OCI-LY1 (cell line): Measurements from ENCODE around the gene SHROOM4.

Experiments used
- EZH2 ChIP-seq: fragments of 200-600 bp; sonication (generic), shearing (Covaris generic); IDR thresholded peaks from 2 replicates; pipeline ENCODE4 v1.8.0; 2017; ENCODE audit warnings: borderline replicate concordance, mixed run types, mild to moderate bottlenecking, antibody characterized with exemption, low read length, moderate library complexity, mixed read lengths
- TF ChIP-seq, protein P1 (sequence below): fragments of 200-600 bp; sonication (generic), shearing (Covaris generic); IDR thresholded peaks from 2 replicates; pipeline ENCODE4 v1.5.1; 2017; ENCODE audit warnings: mild to moderate bottlenecking, antibody characterized with exemption, low read length, moderate library complexity, mixed read lengths

- TF ChIP-seq, protein P1, sequence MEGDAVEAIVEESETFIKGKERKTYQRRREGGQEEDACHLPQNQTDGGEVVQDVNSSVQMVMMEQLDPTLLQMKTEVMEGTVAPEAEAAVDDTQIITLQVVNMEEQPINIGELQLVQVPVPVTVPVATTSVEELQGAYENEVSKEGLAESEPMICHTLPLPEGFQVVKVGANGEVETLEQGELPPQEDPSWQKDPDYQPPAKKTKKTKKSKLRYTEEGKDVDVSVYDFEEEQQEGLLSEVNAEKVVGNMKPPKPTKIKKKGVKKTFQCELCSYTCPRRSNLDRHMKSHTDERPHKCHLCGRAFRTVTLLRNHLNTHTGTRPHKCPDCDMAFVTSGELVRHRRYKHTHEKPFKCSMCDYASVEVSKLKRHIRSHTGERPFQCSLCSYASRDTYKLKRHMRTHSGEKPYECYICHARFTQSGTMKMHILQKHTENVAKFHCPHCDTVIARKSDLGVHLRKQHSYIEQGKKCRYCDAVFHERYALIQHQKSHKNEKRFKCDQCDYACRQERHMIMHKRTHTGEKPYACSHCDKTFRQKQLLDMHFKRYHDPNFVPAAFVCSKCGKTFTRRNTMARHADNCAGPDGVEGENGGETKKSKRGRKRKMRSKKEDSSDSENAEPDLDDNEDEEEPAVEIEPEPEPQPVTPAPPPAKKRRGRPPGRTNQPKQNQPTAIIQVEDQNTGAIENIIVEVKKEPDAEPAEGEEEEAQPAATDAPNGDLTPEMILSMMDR, result no peak
- no peak for TF ChIP-seq EZH2
Measured at GRCh38 chrX:50787099-50787498, 26.9 kb downstream of the SHROOM4 start.
